Mammary epithelial cell (primary cell): ENCODE measurements around the gene SCYGR4.

Source experiments
- CTCF ChIP-seq, 2 donors: IDR thresholded peaks in 1 of 2; conservative IDR thresholded peaks in 1 of 2; 2 replicates each; pipeline ENCODE4 v1.5.1; 2011 to 2012; ENCODE audit warnings: inconsistent platforms in 2 of 2, low read length in 2 of 2, mild to moderate bottlenecking in 2 of 2, control low read depth in 1 of 2, low read depth in 1 of 2; ENCODE audit not compliant: insufficient read depth in 1 of 2; ENCODE audit errors: extremely low read depth in 1 of 2
- EZH2 ChIP-seq: IDR thresholded peaks from 2 replicates; pipeline ENCODE4 v1.6.1; 2012; ENCODE audit warnings: low read length, inconsistent platforms, borderline replicate concordance

DNA sequence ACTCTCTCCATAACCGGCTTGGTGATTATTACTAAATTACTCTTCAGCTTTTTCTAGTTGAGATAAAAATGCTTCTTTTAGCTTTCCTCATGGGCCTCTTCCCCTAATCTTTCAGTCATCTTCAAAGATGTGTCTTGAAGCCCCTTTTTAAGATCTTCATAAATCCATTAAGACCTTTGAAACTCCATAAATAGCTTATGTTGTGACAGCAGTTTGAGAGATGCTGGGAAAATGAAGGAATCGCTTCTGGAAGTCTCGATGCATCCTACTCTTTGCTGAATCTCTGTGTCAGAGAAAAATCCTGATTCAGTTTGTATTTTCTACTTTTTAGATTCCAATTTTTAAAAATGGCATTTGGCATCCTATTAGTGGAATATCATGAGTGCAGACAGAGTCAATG is 13.0 kb downstream of the SCYGR4 start:
- TF ChIP-seq CTCF (conservative IDR thresholded peaks at IDR 0.05 in 1 of 2, IDR thresholded peaks at IDR 0.05 in 1 of 2; ENCODE audit: extremely low read depth in 1 of 2, insufficient read depth in 1 of 2, low read depth in 1 of 2, low read length in 2 of 2) (no peak), EZH2 (no peak)
